Measurements from ENCODE around the gene ADSL.

The ADSL gene

GRCh38 chr22:40388231-40388630 lies 41.9 kb downstream of the ADSL start:
- no peaks in the 10 kb centered on the region for H3K36me3 ChIP-seq (ENCODE audit: insufficient read depth, low read length)
- H3K27me3 ChIP-seq (ENCODE audit: insufficient read depth, low read length): no peaks in the 10 kb centered on the region
- H2AFZ ChIP-seq (ENCODE audit: low read depth, low read length): no peak overlapping the region
- no peaks in the 10 kb centered on the region for H3K9me3 ChIP-seq (ENCODE audit: low read length)
- no peak overlapping the region for H3K4me3 ChIP-seq (ENCODE audit: low read length)
- H3K4me1 ChIP-seq (ENCODE audit: insufficient read depth, low read length): peaks cover 4% of the 10 kb centered on the region

GRCh38 chr22:40391417-40391816 lies 45.1 kb downstream of the ADSL start:
- Histone ChIP-seq H3K4me3 (ENCODE audit: low read length) (no peak overlapping the region), H3K27me3 (ENCODE audit: insufficient read depth, low read length) (no peaks in the 10 kb centered on the region), H3K9me3 (ENCODE audit: low read length) (no peaks in the 10 kb centered on the region), H2AFZ (ENCODE audit: low read depth, low read length) (no peak overlapping the region), H3K36me3 (ENCODE audit: insufficient read depth, low read length) (no peaks in the 10 kb centered on the region), H3K4me1 (ENCODE audit: insufficient read depth, low read length) (peaks cover 4% of the 10 kb centered on the region)

- H2AFZ ChIP-seq (ENCODE audit: low read depth, low read length): no peak overlapping the region
- H3K9me3 ChIP-seq (ENCODE audit: low read length): no peaks in the 10 kb centered on the region
- no peaks in the 10 kb centered on the region for H3K36me3 ChIP-seq (ENCODE audit: insufficient read depth, low read length)
- no peak overlapping the region for H3K4me3 ChIP-seq (ENCODE audit: low read length)
- H3K4me1 ChIP-seq (ENCODE audit: insufficient read depth, low read length): peaks cover 11% of the 10 kb centered on the region
- no peaks in the 10 kb centered on the region for H3K27me3 ChIP-seq (ENCODE audit: insufficient read depth, low read length)
Observed at GRCh38 chr22:40392618-40393017, 46.3 kb downstream of the ADSL start.

DNA sequence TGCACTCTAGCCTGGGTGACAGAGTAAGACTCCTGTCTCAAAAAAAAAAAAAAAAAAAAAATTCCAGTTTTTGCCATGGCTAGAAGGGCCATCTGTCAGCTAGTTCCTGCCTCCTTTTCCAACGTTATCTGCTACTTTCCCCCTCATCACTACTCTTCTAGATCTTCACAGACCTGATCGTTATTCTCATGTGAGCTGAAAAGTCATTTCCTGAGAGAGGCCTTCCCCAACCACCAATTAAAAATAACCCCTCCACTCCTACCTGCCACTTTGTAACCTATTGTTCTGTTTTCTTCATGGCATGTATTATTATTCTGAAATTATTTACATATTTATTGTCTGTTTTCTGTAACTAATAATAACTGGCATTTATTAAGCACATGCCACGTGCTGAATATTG lies 48.3 kb downstream of the ADSL start:
- peaks cover 11% of the 10 kb centered on the region for H3K4me1 ChIP-seq (ENCODE audit: insufficient read depth, low read length)
- no peak overlapping the region for H2AFZ ChIP-seq (ENCODE audit: low read depth, low read length)
- H3K27me3 ChIP-seq (ENCODE audit: insufficient read depth, low read length): no peaks in the 10 kb centered on the region
- no peaks in the 10 kb centered on the region for H3K36me3 ChIP-seq (ENCODE audit: insufficient read depth, low read length)
- no peak overlapping the region for H3K4me3 ChIP-seq (ENCODE audit: low read length)
- H3K9me3 ChIP-seq (ENCODE audit: low read length): no peaks in the 10 kb centered on the region

GRCh38 chr22:40395607-40396006 lies 49.3 kb downstream of the ADSL start:
- no peak overlapping the region for H2AFZ ChIP-seq (ENCODE audit: low read depth, low read length)
- no peaks in the 10 kb centered on the region for H3K9me3 ChIP-seq (ENCODE audit: low read length)
- no peaks in the 10 kb centered on the region for H3K27me3 ChIP-seq (ENCODE audit: insufficient read depth, low read length)
- no peak overlapping the region for H3K4me3 ChIP-seq (ENCODE audit: low read length)
- peaks cover under 1% of the 10 kb centered on the region for H3K36me3 ChIP-seq (ENCODE audit: insufficient read depth, low read length)
- H3K4me1 ChIP-seq (ENCODE audit: insufficient read depth, low read length): peaks cover 11% of the 10 kb centered on the region

DNA sequence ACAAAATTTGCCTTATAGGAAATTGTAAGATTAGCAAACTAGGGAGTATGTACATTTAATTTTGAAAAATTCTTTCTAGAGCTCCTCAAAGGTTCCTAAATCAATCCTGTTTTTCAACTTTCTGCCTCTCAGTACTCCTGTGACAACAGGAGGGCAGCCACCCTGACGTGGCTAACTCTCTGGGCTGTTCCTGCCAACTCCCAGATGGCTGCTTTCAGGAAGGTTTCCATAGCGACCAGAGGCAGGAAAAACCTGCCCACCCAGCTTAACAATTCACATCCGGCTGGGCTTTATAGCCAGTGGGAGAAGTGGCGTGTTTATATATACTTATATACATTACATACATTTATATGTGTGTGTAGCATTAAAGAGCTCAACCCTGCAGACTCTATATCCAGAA lies 50.6 kb downstream of the ADSL start:
- Histone ChIP-seq H3K4me3 (ENCODE audit: low read length) (no peak overlapping the region), H2AFZ (ENCODE audit: low read depth, low read length) (no peak overlapping the region), H3K27me3 (ENCODE audit: insufficient read depth, low read length) (no peaks in the 10 kb centered on the region), H3K9me3 (ENCODE audit: low read length) (no peaks in the 10 kb centered on the region), H3K4me1 (ENCODE audit: insufficient read depth, low read length) (peaks cover 11% of the 10 kb centered on the region), H3K36me3 (ENCODE audit: insufficient read depth, low read length) (peaks cover 10% of the 10 kb centered on the region)

GRCh38 chr22:40397396-40397795 lies 51.1 kb downstream of the ADSL start:
- H3K4me1 ChIP-seq (ENCODE audit: insufficient read depth, low read length): peaks cover 7% of the 10 kb centered on the region
- H3K4me3 ChIP-seq (ENCODE audit: low read length): no peak overlapping the region
- H3K36me3 ChIP-seq (ENCODE audit: insufficient read depth, low read length): peaks cover 14% of the 10 kb centered on the region
- no peaks in the 10 kb centered on the region for H3K27me3 ChIP-seq (ENCODE audit: insufficient read depth, low read length)
- H3K9me3 ChIP-seq (ENCODE audit: low read length): no peaks in the 10 kb centered on the region
- no peak overlapping the region for H2AFZ ChIP-seq (ENCODE audit: low read depth, low read length)

- no peaks in the 10 kb centered on the region for H3K27me3 ChIP-seq (ENCODE audit: insufficient read depth, low read length)
- no peak overlapping the region for H3K4me3 ChIP-seq (ENCODE audit: low read length)
- H2AFZ ChIP-seq (ENCODE audit: low read depth, low read length): no peak overlapping the region
- H3K36me3 ChIP-seq (ENCODE audit: insufficient read depth, low read length): peaks cover 32% of the 10 kb centered on the region
- H3K9me3 ChIP-seq (ENCODE audit: low read length): no peaks in the 10 kb centered on the region
- peaks cover 7% of the 10 kb centered on the region for H3K4me1 ChIP-seq (ENCODE audit: insufficient read depth, low read length)
Observed at GRCh38 chr22:40399621-40400020, 53.3 kb downstream of the ADSL start.

- H2AFZ ChIP-seq (ENCODE audit: low read depth, low read length): no peak overlapping the region
- H3K9me3 ChIP-seq (ENCODE audit: low read length): no peaks in the 10 kb centered on the region
- H3K4me3 ChIP-seq (ENCODE audit: low read length): no peak overlapping the region
- H3K36me3 ChIP-seq (ENCODE audit: insufficient read depth, low read length): peaks cover 36% of the 10 kb centered on the region
- no peaks in the 10 kb centered on the region for H3K27me3 ChIP-seq (ENCODE audit: insufficient read depth, low read length)
- peaks cover 7% of the 10 kb centered on the region for H3K4me1 ChIP-seq (ENCODE audit: insufficient read depth, low read length)
Observed at GRCh38 chr22:40400159-40400558, 53.9 kb downstream of the ADSL start.

DNA sequence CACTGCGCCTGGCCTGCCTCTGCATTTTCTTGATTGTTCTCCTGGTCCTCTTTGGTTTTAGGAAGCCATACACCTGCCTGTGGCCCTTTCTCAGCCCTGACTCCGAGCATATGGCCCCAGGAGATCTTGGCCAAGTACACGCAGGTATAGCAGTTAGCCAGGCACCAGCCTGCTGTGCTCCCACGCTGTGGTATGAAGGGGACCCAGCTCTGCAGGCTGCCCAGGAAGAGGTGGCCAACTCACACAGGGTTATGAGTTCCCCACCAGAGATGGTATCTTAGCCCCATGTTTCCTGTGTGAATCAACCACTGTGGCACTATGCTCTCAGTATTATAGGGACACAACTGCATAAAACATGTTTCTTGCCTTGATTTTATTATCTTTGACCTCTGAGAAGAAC lies 55.2 kb downstream of the ADSL start:
- H3K36me3 ChIP-seq (ENCODE audit: insufficient read depth, low read length): peaks cover 49% of the 10 kb centered on the region
- no peaks in the 10 kb centered on the region for H3K9me3 ChIP-seq (ENCODE audit: low read length)
- H2AFZ ChIP-seq (ENCODE audit: low read depth, low read length): no peak overlapping the region
- H3K4me1 ChIP-seq (ENCODE audit: insufficient read depth, low read length): peaks cover 6% of the 10 kb centered on the region
- H3K27me3 ChIP-seq (ENCODE audit: insufficient read depth, low read length): no peaks in the 10 kb centered on the region
- no peak overlapping the region for H3K4me3 ChIP-seq (ENCODE audit: low read length)

DNA sequence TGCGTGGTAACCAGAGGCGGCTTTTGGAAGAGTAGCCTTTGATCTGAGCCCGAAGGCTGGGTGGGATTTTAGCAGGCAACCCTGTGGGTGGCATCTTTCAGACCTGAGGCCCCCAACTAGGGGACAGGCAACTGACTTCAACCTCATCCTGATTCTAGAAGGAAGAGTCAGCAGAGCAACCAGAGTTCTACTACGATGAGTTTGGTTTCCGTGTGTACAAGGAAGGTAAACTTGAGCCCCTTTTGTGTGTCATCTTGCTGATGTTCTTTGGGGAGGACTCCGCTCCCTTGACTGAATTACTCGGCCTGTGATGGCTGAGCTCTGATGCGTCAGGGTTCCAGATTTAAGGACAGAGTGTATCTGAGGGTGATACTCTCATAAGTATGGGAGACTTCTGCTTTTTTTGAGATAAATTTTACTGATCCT lies 55.7 kb downstream of the ADSL start:
- H3K4me1 ChIP-seq (ENCODE audit: insufficient read depth, low read length): peaks cover 1% of the 10 kb centered on the region
- H2AFZ ChIP-seq (ENCODE audit: low read depth, low read length): no peak overlapping the region
- H3K27me3 ChIP-seq (ENCODE audit: insufficient read depth, low read length): no peaks in the 10 kb centered on the region
- no peak overlapping the region for H3K4me3 ChIP-seq (ENCODE audit: low read length)
- H3K9me3 ChIP-seq (ENCODE audit: low read length): no peaks in the 10 kb centered on the region
- peaks cover 54% of the 10 kb centered on the region for H3K36me3 ChIP-seq (ENCODE audit: insufficient read depth, low read length)

GRCh38 chr22:40403141-40403540 lies 56.8 kb downstream of the ADSL start:
- Histone ChIP-seq H3K36me3 (ENCODE audit: insufficient read depth, low read length) (peaks cover 64% of the 10 kb centered on the region), H3K4me1 (ENCODE audit: insufficient read depth, low read length) (no peaks in the 10 kb centered on the region), H3K4me3 (ENCODE audit: low read length) (no peak overlapping the region), H3K9me3 (ENCODE audit: low read length) (no peaks in the 10 kb centered on the region), H2AFZ (ENCODE audit: low read depth, low read length) (no peak overlapping the region), H3K27me3 (ENCODE audit: insufficient read depth, low read length) (no peaks in the 10 kb centered on the region)

DNA sequence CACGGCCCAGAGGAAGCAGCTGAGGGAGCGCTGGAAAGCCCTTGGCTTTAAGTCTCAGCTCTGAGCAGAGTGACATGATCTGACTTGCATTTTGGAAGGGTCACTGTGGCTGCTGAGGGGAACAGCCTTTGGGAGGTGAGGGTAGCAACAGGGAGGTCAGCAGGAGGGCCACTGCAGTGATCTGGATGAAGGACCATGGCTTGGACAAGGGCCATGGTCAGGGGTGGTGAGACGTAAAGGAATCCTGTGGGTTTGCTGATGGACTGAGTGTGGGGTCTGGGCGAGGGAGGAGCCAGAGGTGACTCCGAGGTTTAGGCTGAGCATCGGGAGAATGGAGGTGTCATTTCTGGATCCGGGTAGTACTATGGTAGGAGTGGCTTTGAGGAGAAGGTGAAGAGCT lies 57.4 kb downstream of the ADSL start:
- Histone ChIP-seq H3K4me3 (ENCODE audit: low read length) (no peak overlapping the region), H3K36me3 (ENCODE audit: insufficient read depth, low read length) (peaks cover 68% of the 10 kb centered on the region)

GRCh38 chr22:40404251-40405177 lies 58.2 kb downstream of the ADSL start:
- H3K36me3 ChIP-seq (ENCODE audit: insufficient read depth, low read length): peaks cover 76% of the 10 kb centered on the region
- no peaks in the 10 kb centered on the region for H3K9me3 ChIP-seq (ENCODE audit: low read length)
- H3K27me3 ChIP-seq (ENCODE audit: insufficient read depth, low read length): no peaks in the 10 kb centered on the region
- no peak overlapping the region for H2AFZ ChIP-seq (ENCODE audit: low read depth, low read length)
- H3K4me1 ChIP-seq (ENCODE audit: insufficient read depth, low read length): no peaks in the 10 kb centered on the region
- no peak overlapping the region for H3K4me3 ChIP-seq (ENCODE audit: low read length)

More for the DNA sequence above, 57.4 kb downstream of the ADSL start:
- Histone ChIP-seq H3K27me3 (ENCODE audit: insufficient read depth, low read length) (no peaks in the 10 kb centered on the region), H3K4me1 (ENCODE audit: insufficient read depth, low read length) (no peaks in the 10 kb centered on the region), H2AFZ (ENCODE audit: low read depth, low read length) (no peak overlapping the region), H3K9me3 (ENCODE audit: low read length) (no peaks in the 10 kb centered on the region)

Data from neuron (in vitro differentiated cells).